ENCODE measurements around the gene ZNF618.

Gene ZNF618

GRCh38 chr9:114008667-114009410 is 132.7 kb downstream of the ZNF618 start:
- Histone ChIP-seq H3K9me3 (ENCODE audit: control insufficient read depth, low read length) (no peaks in the 10 kb centered on the region), H3K36me3 (ENCODE audit: control insufficient read depth, insufficient read depth, low read length) (no peaks in the 10 kb centered on the region), H3K27me3 (replicated peaks; ENCODE audit: control insufficient read depth, insufficient read depth, low read length, poor library complexity, severe bottlenecking) (no peaks in the 10 kb centered on the region), H3K4me1 (ENCODE audit: control insufficient read depth, insufficient read depth, low read length, poor library complexity, severe bottlenecking) (no peaks in the 10 kb centered on the region), H3K4me3 (ENCODE audit: insufficient read depth, low read depth, low read length, poor library complexity, severe bottlenecking) (no peak overlapping the region), H3K27ac (ENCODE audit: insufficient read depth, low read length, poor library complexity, severe bottlenecking) (no peak overlapping the region)
- no peak for DNase-seq

- Histone ChIP-seq H3K27me3 (replicated peaks; ENCODE audit: control insufficient read depth, insufficient read depth, low read length, poor library complexity, severe bottlenecking) (no peaks in the 10 kb centered on the region), H3K4me1 (ENCODE audit: control insufficient read depth, insufficient read depth, low read length, poor library complexity, severe bottlenecking) (no peaks in the 10 kb centered on the region), H3K27ac (ENCODE audit: insufficient read depth, low read length, poor library complexity, severe bottlenecking) (no peak overlapping the region), H3K4me3 (ENCODE audit: insufficient read depth, low read depth, low read length, poor library complexity, severe bottlenecking) (no peak overlapping the region), H3K36me3 (ENCODE audit: control insufficient read depth, insufficient read depth, low read length) (no peaks in the 10 kb centered on the region), H3K9me3 (ENCODE audit: control insufficient read depth, low read length) (no peaks in the 10 kb centered on the region)
- no peak for DNase-seq
Observed at GRCh38 chr9:114011313-114011712, 135.2 kb downstream of the ZNF618 start.

DNA sequence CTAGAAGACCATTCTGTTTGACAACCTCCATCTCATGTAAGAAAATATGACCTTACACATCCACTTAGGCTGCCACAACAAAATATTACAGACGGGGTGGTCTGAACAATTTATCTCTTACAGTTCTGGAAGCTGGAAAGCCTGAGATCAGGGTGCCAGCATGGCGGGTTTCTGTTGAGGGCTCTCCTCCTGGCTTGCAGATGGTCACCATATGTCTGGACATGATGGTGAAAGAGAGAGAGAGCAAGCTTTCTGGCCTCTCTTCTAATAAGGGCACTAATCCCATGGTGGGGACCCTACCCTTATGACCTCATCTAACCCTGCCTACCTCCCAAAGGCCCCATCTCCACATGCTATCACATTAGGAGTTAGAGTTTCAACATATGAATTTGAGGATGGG is 136.0 kb downstream of the ZNF618 start:
- Histone ChIP-seq H3K9me3 (ENCODE audit: control insufficient read depth, low read length) (no peaks in the 10 kb centered on the region), H3K36me3 (ENCODE audit: control insufficient read depth, insufficient read depth, low read length) (no peaks in the 10 kb centered on the region), H3K27ac (ENCODE audit: insufficient read depth, low read length, poor library complexity, severe bottlenecking) (no peak overlapping the region), H3K4me3 (ENCODE audit: insufficient read depth, low read depth, low read length, poor library complexity, severe bottlenecking) (no peak overlapping the region), H3K4me1 (ENCODE audit: control insufficient read depth, insufficient read depth, low read length, poor library complexity, severe bottlenecking) (no peaks in the 10 kb centered on the region), H3K27me3 (replicated peaks; ENCODE audit: control insufficient read depth, insufficient read depth, low read length, poor library complexity, severe bottlenecking) (no peaks in the 10 kb centered on the region)
- no peak for DNase-seq

- H3K36me3 ChIP-seq (ENCODE audit: control insufficient read depth, insufficient read depth, low read length) = no peaks in the 10 kb centered on the region
- H3K4me3 ChIP-seq (ENCODE audit: insufficient read depth, low read depth, low read length, poor library complexity, severe bottlenecking) = no peak overlapping the region
Observed at GRCh38 chr9:114014044-114014443, 137.9 kb downstream of the ZNF618 start.

DNA sequence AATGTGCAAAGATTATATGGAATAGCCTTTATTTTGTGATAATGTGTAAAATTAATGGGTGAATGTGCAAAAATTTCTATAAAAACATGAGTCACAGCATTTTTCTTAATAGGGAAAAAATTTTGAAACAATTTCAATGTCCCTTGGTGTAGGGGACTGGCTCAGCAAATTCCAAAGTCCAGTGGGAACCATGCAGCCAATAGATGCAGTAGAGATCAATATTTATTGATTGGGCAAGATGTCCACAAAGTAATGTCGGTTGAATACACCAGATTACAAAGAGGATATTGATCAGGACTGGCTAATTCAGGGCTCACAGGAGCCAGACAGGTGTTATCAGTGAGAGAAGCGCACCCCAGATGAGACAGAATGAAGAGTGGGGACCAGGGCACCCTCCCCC is 139.5 kb downstream of the ZNF618 start:
- no peaks in the 10 kb centered on the region for H3K27me3 ChIP-seq (replicated peaks; ENCODE audit: control insufficient read depth, insufficient read depth, low read length, poor library complexity, severe bottlenecking)

More at GRCh38 chr9:114014044-114014443, 137.9 kb downstream of the ZNF618 start:
- no peaks in the 10 kb centered on the region for H3K4me1 ChIP-seq (ENCODE audit: control insufficient read depth, insufficient read depth, low read length, poor library complexity, severe bottlenecking)
- DNase-seq = no peak
- no peaks in the 10 kb centered on the region for H3K27me3 ChIP-seq (replicated peaks; ENCODE audit: control insufficient read depth, insufficient read depth, low read length, poor library complexity, severe bottlenecking)
- no peak overlapping the region for H3K27ac ChIP-seq (ENCODE audit: insufficient read depth, low read length, poor library complexity, severe bottlenecking)
- H3K9me3 ChIP-seq (ENCODE audit: control insufficient read depth, low read length) = no peaks in the 10 kb centered on the region

GRCh38 chr9:114016101-114016500 is 140.0 kb downstream of the ZNF618 start:
- H3K27ac ChIP-seq (ENCODE audit: insufficient read depth, low read length, poor library complexity, severe bottlenecking) = no peak overlapping the region
- DNase-seq = no peak
- H3K4me1 ChIP-seq (ENCODE audit: control insufficient read depth, insufficient read depth, low read length, poor library complexity, severe bottlenecking) = no peaks in the 10 kb centered on the region
- H3K4me3 ChIP-seq (ENCODE audit: insufficient read depth, low read depth, low read length, poor library complexity, severe bottlenecking) = no peak overlapping the region
- H3K27me3 ChIP-seq (replicated peaks; ENCODE audit: control insufficient read depth, insufficient read depth, low read length, poor library complexity, severe bottlenecking) = no peaks in the 10 kb centered on the region
- H3K36me3 ChIP-seq (ENCODE audit: control insufficient read depth, insufficient read depth, low read length) = no peaks in the 10 kb centered on the region
- no peaks in the 10 kb centered on the region for H3K9me3 ChIP-seq (ENCODE audit: control insufficient read depth, low read length)

More for the DNA sequence above, 139.5 kb downstream of the ZNF618 start:
- H3K4me1 ChIP-seq (ENCODE audit: control insufficient read depth, insufficient read depth, low read length, poor library complexity, severe bottlenecking) = no peaks in the 10 kb centered on the region
- H3K36me3 ChIP-seq (ENCODE audit: control insufficient read depth, insufficient read depth, low read length) = no peaks in the 10 kb centered on the region
- no peak overlapping the region for H3K4me3 ChIP-seq (ENCODE audit: insufficient read depth, low read depth, low read length, poor library complexity, severe bottlenecking)
- H3K9me3 ChIP-seq (ENCODE audit: control insufficient read depth, low read length) = no peaks in the 10 kb centered on the region
- no peak overlapping the region for H3K27ac ChIP-seq (ENCODE audit: insufficient read depth, low read length, poor library complexity, severe bottlenecking)
- no peak for DNase-seq

- no peaks in the 10 kb centered on the region for H3K36me3 ChIP-seq (ENCODE audit: control insufficient read depth, insufficient read depth, low read length)
- H3K27me3 ChIP-seq (replicated peaks; ENCODE audit: control insufficient read depth, insufficient read depth, low read length, poor library complexity, severe bottlenecking) = no peaks in the 10 kb centered on the region
- H3K27ac ChIP-seq (ENCODE audit: insufficient read depth, low read length, poor library complexity, severe bottlenecking) = no peak overlapping the region
- H3K4me3 ChIP-seq (ENCODE audit: insufficient read depth, low read depth, low read length, poor library complexity, severe bottlenecking) = no peak overlapping the region
- no peak for DNase-seq
- no peaks in the 10 kb centered on the region for H3K4me1 ChIP-seq (ENCODE audit: control insufficient read depth, insufficient read depth, low read length, poor library complexity, severe bottlenecking)
- no peaks in the 10 kb centered on the region for H3K9me3 ChIP-seq (ENCODE audit: control insufficient read depth, low read length)
Observed at GRCh38 chr9:114016629-114017423, 140.7 kb downstream of the ZNF618 start.

- Histone ChIP-seq H3K27ac (ENCODE audit: insufficient read depth, low read length, poor library complexity, severe bottlenecking) (no peak overlapping the region), H3K27me3 (replicated peaks; ENCODE audit: control insufficient read depth, insufficient read depth, low read length, poor library complexity, severe bottlenecking) (no peaks in the 10 kb centered on the region), H3K36me3 (ENCODE audit: control insufficient read depth, insufficient read depth, low read length) (no peaks in the 10 kb centered on the region), H3K4me3 (ENCODE audit: insufficient read depth, low read depth, low read length, poor library complexity, severe bottlenecking) (no peak overlapping the region), H3K4me1 (ENCODE audit: control insufficient read depth, insufficient read depth, low read length, poor library complexity, severe bottlenecking) (no peaks in the 10 kb centered on the region), H3K9me3 (ENCODE audit: control insufficient read depth, low read length) (no peaks in the 10 kb centered on the region)
- no peak for DNase-seq
Observed at GRCh38 chr9:114017741-114018715, 141.9 kb downstream of the ZNF618 start.

DNA sequence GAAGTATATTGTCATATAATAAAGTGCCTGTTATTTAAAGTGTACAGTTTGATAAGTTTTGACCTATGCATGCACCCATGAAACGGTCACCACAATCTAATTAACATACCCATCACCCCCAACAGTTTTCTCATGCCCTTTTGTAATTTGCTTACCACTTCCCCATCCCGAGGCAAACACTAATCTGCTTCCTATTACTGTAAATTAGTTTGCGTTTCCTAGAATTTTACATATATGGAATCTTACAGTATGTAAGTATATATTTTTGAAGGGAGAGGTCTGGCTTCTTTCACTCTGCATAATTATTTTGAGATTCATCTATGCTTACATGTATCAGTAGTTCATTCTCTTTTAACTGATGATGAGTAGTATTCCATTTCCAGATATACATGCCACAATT is 145.5 kb downstream of the ZNF618 start:
- H3K27me3 ChIP-seq (replicated peaks; ENCODE audit: control insufficient read depth, insufficient read depth, low read length, poor library complexity, severe bottlenecking) = no peaks in the 10 kb centered on the region
- peaks cover 8% of the 10 kb centered on the region for H3K9me3 ChIP-seq (ENCODE audit: control insufficient read depth, low read length)
- H3K4me1 ChIP-seq (ENCODE audit: control insufficient read depth, insufficient read depth, low read length, poor library complexity, severe bottlenecking) = no peaks in the 10 kb centered on the region
- H3K27ac ChIP-seq (ENCODE audit: insufficient read depth, low read length, poor library complexity, severe bottlenecking) = no peak overlapping the region
- no peaks in the 10 kb centered on the region for H3K36me3 ChIP-seq (ENCODE audit: control insufficient read depth, insufficient read depth, low read length)
- DNase-seq = no peak
- H3K4me3 ChIP-seq (ENCODE audit: insufficient read depth, low read depth, low read length, poor library complexity, severe bottlenecking) = no peak overlapping the region

Measured in effector memory CD4-positive, alpha-beta T cell (primary cell).